ENCODE data around the gene SV2C. TPM values are rescaled to one million over a fixed set of nuclear protein-coding genes. Genes with fewer than 3 reads are reported as not detected.

The SV2C gene
- total RNA-seq, 4 donors from 2014 or later, result 0.06 to 0.36 (median 0.13) TPM

- ATAC-seq (ENCODE audit: low FRiP score), result no peak
- TF ChIP-seq CTCF (IDR thresholded peaks at IDR 0.05), result no peak
Measured at GRCh38 chr5:76104027-76104426, 20.8 kb downstream of the SV2C start.

GRCh38 chr5:76106149-76106548, 23.0 kb downstream of the SV2C start:
- TF ChIP-seq CTCF (IDR thresholded peaks at IDR 0.05), result no peak
- ATAC-seq (ENCODE audit: low FRiP score) (no peak), DNase-seq (ENCODE audit: low spot score) (no peak)

More at GRCh38 chr5:76104027-76104426, 20.8 kb downstream of the SV2C start:
- DNase-seq (ENCODE audit: low spot score), result no peak

DNA sequence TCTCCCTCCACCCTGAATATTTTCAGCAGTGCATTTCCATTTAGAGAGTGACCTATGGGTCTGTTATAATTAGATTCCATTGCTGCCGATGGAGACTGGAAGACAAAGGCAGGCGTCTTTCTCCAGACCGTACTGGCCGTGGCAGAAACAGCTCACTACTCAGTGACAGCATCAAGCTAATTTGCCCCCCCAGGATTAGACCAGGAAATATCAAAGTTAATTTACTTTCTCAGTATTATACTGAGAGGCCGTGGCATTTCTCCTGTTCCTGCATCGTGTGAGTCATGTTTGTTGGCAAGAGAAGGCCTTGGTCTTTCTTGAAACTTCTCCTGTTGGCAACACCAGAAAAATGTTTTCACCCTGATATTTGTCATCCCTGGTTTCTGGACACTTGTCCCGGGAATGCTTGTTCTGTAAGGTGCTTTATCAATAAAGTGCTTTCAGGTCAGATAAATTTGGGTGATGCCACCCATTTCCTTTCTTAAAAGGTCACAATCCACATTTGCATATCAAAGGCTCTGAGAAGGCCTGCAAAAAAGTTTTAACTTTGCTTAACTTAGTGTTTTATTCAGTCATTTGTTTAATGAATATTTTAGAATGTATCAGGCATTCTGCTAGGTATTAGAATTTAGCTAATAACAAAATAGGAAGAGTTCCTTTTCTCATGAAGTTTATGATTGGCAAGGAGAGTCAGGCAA, 28.4 kb downstream of the SV2C start:
- DNase-seq (ENCODE audit: low spot score) (no peak), ATAC-seq (ENCODE audit: low FRiP score) (no peak)
- TF ChIP-seq CTCF (IDR thresholded peaks at IDR 0.05), result no peak

- ATAC-seq (ENCODE audit: low FRiP score), result no peak
- no peak for DNase-seq (ENCODE audit: low spot score)
- no peak for TF ChIP-seq CTCF (IDR thresholded peaks at IDR 0.05)
Measured at GRCh38 chr5:76113103-76113502, 29.9 kb downstream of the SV2C start.

GRCh38 chr5:76114179-76114851, 31.1 kb downstream of the SV2C start:
- DNase-seq (ENCODE audit: low spot score), result no peak
- TF ChIP-seq CTCF (IDR thresholded peaks at IDR 0.05), result no peak
- ATAC-seq (ENCODE audit: low FRiP score), result no peak

DNA sequence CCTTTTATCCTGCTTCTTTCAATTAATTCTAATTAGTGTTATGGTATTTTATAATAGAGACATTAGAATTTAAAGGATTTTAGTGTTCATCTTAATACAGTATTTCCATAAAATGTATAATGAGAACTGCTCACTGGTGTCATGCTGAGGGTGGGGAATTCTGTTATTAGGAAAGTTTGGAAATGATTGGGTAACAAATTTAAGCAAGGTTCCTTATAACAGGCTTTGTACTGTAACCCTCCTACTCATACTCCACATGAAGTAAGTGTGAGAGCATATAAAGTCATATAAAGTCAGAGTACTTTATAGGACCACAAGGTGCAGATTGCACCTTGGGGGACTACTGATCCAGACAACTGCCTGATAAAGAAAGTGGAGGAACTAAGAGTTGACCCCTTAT, 42.2 kb downstream of the SV2C start:
- ATAC-seq (ENCODE audit: low FRiP score), result no peak
- no peak for DNase-seq (ENCODE audit: low spot score)
- TF ChIP-seq CTCF (IDR thresholded peaks at IDR 0.05), result no peak

- TF ChIP-seq CTCF (IDR thresholded peaks at IDR 0.05), result no peak
- ATAC-seq (ENCODE audit: low FRiP score) (no peak), DNase-seq (ENCODE audit: low spot score) (no peak)
Measured at GRCh38 chr5:76125888-76126287, 42.7 kb downstream of the SV2C start.
